Retinal pigment epithelial cell (primary cell): ENCODE measurements around the gene CENPB.
"Not testable (repeated sequence)": the region's sequence is repeated elsewhere in the genome, so short reads cannot be mapped to it uniquely, and the experiment has no call there.

Experiments
- DNase-seq: peaks from one replicate; pipeline ENCODE4 v3.0.0-alpha.2; 2010; ENCODE audit warnings: low read depth
- H3K4me3 ChIP-seq: 2 replicates; pipeline ENCODE4 v1.5.1; 2011; ENCODE audit warnings: mild to moderate bottlenecking, low read length, control low read depth, moderate library complexity
- CTCF ChIP-seq: conservative IDR thresholded peaks from 2 replicates; pipeline ENCODE4 v1.5.1; 2011; ENCODE audit warnings: low read depth, low read length, control low read depth, inconsistent platforms

CENPB gene

GRCh38 chr20:3796477-3797225 lies 10.1 kb upstream of the CENPB start:
- no peak for TF ChIP-seq CTCF
- peak overlapping the region; percentile 77 for H3K4me3 ChIP-seq
- no peak for DNase-seq

- peak within 1 kb of the TSS; percentile 77 for H3K4me3 ChIP-seq
- TF ChIP-seq CTCF = peak; percentile 36
- DNase-seq = peak; percentile 62
These were observed 9.2 kb upstream of the CENPB start, which contains the start of gene CDC25B for GRCh38 chr20:3795511-3796468. CDC25B (plus strand) TSS chr20:3796310; CDS start chr20:3796532, 222 bp downstream.

GRCh38 chr20:3794701-3795420 lies 8.3 kb upstream of the CENPB start:
- H3K4me3 ChIP-seq = peak overlapping the region; percentile 77
- no peak for DNase-seq
- TF ChIP-seq CTCF = no peak

GRCh38 chr20:3794168-3794567 lies 7.6 kb upstream of the CENPB start:
- H3K4me3 ChIP-seq, DNase-seq: not testable (repeated sequence)

GRCh38 chr20:3789201-3789600 lies 2.7 kb upstream of the CENPB start:
- H3K4me3 ChIP-seq, DNase-seq: not testable (repeated sequence)

GRCh38 chr20:3788685-3789155 lies 2.2 kb upstream of the CENPB start:
- no peak for DNase-seq
- no peak for TF ChIP-seq CTCF
- H3K4me3 ChIP-seq = no peak overlapping the region

- TF ChIP-seq CTCF = no peak
- no peak overlapping the region for H3K4me3 ChIP-seq
- DNase-seq = no peak
These were observed 929 bp upstream of the CENPB start for GRCh38 chr20:3787324-3788014.
